ENCODE results near the gene HJV.
"Not testable (repeated sequence)": the region's sequence is repeated elsewhere in the genome, so short reads cannot be mapped to it uniquely, and the experiment has no call there.

The HJV gene, protein sequence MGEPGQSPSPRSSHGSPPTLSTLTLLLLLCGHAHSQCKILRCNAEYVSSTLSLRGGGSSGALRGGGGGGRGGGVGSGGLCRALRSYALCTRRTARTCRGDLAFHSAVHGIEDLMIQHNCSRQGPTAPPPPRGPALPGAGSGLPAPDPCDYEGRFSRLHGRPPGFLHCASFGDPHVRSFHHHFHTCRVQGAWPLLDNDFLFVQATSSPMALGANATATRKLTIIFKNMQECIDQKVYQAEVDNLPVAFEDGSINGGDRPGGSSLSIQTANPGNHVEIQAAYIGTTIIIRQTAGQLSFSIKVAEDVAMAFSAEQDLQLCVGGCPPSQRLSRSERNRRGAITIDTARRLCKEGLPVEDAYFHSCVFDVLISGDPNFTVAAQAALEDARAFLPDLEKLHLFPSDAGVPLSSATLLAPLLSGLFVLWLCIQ

DNA sequence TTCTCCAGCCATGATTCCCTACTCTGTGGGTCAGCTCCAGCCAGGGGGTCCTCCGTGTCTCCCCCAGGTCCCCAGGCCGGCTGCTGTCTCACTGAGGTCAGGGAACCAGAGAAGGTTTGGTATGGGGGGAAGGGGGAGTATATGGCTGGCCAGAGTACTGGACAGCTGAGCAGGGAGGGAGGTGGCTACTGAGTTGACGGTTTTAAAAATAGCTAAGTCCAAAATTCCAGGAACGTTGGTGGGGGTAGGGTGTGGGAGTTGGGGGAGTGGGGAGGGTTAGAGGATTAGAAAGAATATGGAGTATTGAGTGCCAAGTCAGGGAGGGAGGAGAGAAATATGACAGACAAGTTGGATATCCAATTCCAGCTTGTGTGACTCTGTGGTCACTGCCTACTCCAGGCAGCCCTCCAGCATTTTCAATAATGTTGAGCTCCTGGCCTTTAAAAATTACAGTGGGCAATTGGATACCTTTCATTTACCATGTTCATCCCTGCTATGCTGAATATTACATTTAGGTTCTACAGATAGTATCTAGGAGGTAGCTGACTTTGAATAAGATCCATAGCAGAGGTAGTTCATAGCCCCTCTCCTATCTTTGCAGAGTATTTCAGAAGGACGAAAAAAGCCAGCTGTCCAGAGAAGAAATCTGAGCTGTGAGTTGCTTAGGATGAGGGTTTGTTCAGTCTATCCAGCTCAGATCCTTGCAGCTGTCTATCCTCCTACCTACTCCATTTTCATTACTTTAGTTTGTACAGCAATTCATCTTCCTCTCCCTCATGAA is at the start of gene HJV:
Gene HJV (minus strand): TSS at position 114 of the 781 bp plus-strand sequence. CDS start 1,504 bp downstream, outside the sequence.
- DNase-seq: no peak

DNA sequence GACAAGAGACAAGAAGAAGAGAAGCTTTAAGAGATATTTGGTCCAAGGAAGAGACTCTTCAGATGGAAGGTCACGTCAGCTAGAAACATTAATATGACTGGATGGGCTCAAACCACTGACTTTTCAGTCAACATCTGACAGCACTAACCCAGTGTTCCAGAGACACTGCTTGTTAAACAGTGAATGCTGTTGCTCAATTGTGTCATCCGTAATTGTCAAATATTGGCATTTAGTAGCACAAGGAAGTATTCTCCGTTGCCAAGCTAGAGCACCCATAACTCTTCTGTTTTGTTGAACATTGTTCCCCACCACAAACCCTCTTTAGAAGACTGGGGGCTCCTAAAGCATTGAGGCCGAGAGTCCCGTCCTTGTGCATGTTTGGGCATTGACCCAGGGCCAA is 37.6 kb upstream of the HJV start:
- DNase-seq: not testable (repeated sequence)

DNA sequence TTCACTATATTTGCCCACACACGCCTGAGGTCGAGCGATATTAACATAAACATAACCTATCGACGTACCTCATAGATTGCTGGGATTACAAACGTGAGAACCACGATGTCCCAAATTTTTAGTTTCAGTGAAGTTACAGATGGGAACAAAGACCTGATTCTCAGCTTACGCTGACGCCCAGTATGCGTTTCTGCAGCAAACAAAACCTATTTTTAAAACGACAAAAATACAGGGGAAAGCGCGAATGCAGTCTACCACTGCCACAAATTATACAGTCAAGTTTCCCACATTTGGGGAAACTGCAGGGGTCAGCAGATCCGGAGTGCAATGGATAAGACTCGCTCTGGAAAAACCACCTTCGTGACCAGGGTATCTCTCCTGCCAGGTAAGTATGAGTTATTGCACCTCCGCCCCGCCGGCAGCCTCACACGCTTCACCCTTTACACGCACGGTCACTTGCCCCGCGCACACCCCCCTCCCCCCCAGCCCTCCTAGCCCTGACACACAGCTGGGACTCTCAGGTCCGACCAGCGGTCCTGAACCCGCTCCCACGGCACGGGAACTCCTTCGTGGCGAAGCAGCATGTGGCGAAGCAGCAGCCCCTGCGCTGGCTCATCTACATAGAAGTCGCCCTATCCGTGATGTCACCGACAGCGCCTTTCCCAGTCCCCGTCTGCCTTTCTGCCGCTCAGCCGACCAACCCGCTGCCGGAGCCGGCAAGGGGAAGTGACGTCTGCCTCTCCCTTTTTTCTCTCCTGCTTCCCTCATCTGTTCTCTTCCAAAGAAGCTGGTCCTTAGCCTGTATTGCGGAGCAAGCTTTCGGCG is 30.5 kb upstream of the HJV start:
- DNase-seq: peak; percentile 95

DNA sequence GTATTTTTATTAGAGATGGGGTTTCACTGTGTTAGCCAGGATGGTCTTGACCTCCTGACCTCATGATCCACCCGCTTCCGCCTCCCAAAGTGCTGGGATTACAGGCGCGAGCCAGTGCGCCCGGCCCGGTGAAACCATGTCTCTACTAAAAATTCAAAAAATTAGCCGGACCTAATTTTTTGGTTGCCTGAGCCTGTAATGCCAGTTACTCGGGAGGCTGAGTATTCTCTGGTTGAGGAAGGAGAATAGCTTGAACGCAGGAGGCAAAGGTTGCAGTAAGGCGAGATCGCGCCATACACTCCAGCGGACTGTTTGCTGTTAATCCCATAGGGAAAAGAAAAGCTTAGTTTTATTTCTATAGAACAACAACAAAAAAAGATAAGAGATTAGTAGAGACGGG is 29.9 kb upstream of the HJV start:
- DNase-seq: no peak

DNA sequence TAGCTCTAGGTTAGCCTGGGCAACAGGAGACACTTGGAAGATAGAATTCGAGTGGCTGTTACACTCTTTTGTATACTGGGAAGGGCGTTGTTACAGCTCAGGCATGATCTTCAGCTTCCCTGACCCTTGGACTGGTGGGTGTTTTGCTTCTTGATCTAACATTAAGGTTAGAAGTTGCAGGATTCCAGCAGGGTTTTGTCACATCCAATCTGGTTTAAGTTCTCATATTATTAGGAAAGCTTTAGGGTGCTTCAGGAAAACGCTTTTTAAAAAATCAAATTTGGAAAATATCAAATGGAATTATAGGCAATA is 29.1 kb upstream of the HJV start:
- not testable (repeated sequence) for DNase-seq

DNA sequence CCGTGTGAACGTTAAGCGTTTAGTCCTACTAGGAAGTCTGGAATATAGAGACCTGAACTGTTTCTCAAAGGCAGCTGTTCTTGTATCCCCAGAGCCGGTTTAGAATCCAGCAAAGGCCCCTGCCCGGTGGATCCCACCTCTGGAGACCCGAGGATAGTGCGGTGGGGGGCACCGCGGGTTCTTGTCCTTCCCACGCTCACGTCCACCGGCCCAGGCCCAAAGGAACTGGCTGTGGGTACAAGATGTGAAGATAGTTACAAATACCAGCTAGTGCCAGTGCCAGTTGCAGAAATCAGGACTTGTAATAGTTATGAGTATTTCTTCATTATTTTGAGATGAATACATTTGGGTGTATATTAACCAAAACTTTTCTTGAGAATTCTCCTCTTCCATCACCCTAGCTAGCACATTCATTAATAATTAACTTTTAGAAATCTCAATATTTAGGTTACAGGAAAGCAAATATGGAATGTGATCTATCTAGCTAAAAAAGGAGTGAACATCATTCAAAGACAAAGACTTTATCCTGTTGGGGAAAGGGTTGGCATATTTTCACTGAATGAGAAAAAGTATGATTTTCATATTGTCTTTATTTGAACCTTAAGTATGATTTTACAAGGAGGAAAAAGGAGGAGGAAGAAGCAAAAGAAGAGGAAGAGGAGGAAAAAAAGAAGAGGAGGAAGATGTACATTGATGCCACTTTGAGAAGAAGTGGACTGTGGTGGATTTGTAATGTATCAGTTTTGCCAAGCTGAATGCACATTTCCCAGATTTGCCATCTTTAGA is 28.5 kb upstream of the HJV start:
- not testable (repeated sequence) for DNase-seq

DNA sequence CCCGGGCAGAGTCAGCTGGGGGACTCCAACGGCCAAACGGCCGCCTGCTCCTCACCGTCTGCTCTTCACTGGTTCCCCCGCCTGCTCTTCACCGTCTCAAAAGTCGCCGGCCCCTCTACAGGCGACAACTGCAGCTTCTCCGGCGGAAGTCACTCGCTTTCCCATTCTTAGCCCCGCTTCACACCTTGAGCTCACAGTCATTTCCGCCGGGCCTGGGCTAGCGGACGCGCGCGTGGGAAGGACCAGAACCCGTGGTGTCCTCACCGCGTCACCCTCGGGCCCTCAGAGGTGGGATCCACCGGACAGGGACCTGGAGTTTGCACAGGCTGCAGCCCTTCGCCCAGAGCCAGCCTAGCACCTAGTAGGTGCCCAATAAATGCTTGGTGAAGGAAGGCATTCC is 27.9 kb upstream of the HJV start:
- DNase-seq: no peak

DNA sequence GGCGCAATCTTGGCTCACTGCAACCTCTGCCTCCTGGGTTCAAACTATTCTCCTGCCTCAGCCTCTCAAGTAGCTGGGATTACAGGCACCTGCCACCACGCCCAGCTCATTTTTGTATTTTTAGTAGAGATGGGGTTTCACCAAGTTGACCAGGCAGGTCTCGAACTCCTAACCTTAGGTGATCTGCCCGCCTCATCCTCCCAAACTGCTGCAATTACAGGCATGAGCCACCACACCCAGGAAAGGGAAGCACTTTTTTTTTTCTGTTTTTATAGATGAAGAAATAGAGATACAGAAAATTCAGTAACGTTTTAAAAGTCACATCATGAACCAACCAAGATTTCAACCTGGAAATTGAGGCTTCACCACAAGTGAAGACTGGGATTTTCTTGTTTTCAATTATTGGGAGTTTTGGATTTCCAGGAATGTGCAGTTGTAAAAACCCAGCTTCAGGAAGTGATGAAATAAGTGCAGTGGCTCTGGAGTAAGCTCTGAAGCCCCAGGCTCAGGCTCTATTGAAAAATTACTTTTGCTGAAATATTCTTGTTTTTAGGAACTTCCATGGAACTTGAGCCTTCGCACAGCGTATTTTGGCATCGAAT is 27.1 kb upstream of the HJV start:
- not testable (repeated sequence) for DNase-seq

DNA sequence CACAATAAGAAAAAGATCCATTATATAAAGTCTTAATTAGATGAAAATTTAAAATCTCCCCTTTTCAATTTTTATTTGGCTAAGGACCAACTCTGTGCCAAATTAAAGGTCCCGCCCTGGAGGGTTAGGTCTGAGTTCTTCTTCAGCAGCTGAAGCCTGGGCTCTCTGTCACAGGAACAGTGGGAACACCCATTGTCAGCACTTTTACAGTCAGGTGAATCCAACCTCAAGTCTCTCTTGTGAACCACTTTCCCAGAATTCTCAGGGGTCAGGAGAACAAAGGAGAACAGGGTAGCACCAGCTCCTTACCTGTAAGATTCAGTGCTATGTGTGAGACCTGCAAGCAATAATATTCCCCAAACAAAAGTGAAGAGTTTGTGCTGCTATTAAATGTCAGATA is 25.1 kb upstream of the HJV start:
- DNase-seq: no peak

DNA sequence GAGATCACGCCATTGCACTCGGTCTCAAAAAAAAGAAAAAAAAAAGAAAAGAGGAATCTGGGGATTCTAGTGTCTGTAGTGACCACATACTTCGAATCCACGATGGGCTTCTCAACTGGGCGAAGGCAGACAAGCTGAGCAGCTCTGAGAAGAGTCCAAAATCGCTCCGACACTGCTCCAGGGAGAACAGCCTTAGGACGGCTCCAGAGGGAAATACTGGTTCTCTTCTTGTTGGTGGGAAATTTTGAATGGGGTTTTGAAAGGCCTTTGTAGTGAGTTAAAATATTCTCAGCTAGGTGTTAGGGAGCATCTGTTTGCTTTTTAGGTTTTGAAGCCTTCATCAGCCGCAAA is 18.3 kb upstream of the HJV start:
- no peak for DNase-seq

DNA sequence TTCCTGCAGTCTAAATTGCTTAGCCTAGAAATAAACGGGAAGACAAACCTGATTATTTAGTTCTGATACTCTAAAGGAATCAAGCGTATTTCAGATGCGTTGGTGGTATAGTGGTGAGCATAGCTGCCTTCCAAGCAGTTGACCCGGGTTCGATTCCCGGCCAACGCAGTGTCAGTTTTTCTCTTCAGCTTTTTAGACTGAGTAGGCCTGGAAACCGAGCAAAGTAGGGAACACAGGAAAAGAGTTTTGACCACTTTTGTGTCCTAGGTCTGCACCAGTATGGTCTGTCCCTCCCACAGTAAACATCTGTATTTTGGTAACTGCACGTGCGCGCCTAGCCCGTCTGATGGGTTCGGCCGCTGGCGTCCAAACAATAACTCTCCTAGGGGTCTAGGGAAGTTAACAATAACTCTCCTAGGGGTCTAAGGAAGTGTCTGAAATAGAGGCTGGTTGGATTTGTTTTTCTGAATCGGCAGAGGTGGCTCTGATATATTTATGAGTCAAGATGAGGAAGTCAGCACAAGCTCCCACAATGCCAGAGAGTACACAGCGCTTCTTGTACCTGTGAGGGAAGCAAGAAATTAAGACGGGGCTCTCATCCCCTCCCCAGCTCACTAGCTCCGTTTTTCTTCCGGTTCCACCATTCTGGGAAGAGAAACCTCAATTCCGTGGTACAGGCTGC is 15.6 kb upstream of the HJV start:
- DNase-seq: peak; percentile 80

DNA sequence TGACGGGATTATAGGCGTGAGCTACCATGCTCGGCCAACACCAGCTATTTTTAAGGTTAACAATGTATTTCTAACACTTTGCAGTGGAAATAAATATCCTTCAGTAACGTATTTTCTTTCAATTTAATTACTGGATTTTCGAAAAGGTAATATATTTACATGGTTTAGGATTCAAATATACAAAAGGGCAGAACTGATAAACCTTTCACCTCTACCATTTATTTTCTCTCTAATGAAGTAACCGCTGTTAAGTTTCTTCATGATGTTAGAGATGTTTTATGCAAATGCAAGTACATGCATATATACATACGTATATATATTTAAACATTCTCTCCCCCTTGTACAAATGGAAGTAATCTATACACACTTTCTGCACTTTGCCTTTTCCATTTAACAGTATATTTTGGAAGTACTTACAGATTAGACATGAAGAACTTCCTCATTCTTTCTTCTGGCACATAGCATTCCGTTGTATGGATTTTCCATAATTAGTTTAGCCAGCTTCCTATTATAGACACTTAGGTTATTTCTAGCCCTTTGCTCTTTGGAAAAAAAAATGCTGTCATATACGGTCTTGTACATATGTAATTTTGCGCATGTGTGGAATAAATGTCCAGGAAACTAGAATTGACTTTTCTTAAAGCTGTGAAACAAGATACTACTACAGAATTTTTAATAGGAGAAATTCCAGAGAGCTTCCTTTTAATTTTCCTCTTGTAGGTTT is 14.9 kb upstream of the HJV start:
- DNase-seq: peak; percentile 22

DNA sequence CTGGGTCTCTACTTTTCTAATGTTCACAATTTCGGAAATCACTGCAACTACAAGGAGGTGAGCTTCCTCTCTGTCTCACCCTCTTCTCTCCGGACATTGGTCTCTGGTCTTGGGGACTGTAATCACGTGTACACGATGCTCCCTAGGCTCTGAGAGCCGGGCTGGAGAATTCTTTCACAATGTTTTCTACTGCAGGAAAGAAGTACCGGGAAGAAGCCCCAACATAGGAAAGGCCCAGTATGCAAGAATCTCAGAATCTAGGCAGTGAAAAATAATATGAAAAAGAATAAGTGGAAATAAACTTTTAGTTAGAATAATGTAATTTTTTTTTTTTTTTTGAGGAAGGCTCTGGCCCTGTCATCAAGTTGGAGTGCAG is 13.5 kb upstream of the HJV start:
- no peak for DNase-seq

DNA sequence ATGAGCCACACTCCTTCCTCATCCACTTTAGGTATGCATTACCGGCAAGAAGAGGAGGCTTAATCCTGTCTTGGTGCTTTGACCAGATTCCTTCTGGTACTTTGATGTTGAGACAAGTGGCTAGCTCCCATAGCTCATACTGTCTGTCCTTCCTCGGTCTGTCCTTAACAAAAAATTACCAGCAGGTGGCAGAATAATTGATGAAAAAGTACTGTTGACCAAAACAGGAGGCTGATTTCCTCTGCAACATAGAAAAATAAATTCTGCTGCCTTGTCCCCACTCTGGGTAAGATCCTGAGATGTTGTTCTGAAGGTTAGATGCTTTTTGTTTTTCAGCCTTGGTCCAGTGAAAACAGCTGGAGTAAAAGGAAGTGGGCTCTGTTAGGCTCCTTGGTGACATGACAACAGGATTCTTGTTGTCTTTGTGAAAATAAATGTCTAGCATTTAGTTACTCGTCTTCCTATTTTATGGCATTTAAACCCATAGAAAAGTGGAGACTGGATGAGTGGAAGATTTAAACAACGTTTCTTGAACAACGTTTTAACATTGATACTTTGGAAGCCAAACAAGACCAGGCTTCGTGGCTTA is 11.2 kb upstream of the HJV start:
- DNase-seq: peak; percentile 29

DNA sequence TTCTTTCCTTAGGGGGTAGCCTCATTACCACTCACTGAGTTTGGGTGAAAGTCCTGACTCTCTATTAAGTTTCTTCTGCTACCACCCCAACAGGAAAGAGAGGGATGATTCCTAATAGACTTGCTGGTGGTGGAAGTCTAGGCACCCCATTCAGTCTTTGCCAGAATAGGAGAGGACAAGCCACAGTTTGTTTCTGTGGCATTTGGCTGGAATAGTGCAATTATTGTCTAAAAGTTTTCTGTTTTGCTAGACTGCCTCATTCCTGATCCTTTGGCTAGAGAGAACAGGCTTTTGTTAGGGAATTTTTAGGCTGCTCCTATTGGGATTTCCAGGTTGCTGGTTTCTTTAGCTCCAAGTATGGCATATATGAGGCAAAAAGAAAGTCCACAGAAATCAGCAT is 9.9 kb upstream of the HJV start:
- no peak for DNase-seq

DNA sequence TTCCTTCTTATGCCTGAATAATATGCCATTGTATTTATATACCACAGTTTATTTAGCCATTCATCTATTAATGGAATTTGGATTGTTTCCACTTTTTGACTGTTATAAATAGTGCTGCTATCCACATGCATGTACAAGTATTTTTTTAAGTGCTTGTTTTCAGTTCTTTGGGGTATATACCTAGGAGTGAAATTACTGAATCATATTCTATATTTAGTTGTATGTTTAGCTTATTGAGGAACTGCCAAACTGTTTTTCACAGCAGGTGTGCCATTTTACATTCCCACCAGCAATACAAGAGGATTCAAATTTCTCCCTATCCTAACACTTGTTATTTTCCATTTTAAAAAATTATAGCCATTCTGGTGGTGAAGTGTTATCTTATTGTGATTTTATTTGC is 7.6 kb upstream of the HJV start:
- DNase-seq: no peak

DNA sequence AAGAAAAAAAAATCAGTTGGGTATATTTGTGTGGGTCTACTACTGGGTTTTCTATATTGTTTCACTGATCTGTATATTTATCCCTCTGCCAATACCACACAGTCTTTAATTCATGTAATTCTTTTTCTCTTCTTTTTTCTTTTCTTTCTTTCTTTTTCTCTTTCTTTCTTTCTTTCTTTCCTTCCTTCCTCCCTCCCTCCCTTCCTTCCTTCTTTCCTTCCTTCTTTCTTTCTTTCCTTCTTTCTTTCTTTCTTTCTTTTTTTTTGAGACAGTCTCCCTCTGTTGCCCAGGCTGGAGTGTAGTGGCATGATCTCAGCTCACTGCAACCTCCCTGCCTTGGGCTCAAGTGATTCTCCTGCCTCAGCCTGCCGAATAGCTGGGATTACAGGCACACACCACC is 5.1 kb upstream of the HJV start:
- not testable (repeated sequence) for DNase-seq

DNA sequence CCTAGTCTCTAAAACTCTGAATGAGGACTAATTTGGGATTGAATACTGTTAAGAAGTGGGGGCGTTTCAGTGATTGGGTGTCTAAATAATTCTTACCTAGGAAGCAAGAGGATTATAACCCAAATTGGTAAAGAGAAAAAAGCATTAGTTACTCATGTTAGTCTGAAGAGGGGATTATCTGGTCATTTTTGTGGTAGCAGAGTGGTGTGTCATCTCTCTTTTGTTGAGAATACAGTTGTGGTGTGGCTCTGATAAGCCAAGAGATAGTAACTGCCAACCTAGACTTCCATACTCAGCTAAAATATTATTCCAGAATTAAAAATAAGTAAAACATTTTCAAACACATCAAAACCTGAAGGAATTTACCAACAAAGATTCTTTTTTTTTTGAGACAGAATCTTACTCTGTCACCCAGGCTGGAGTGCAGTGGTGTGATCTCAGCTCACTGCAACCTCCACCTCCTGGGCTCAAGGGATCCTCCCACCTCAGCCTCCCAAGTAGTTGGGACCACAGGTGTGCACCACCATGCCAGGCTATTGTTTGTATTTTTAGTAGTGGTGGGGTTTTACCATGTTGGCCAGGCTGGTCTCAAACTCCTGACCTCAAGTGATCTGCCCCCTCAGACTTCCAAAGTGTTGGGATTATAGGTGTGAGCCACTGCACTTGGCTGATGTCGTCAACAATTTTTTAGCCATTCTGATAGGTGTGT is 4.4 kb upstream of the HJV start:
- not testable (repeated sequence) for DNase-seq

DNA sequence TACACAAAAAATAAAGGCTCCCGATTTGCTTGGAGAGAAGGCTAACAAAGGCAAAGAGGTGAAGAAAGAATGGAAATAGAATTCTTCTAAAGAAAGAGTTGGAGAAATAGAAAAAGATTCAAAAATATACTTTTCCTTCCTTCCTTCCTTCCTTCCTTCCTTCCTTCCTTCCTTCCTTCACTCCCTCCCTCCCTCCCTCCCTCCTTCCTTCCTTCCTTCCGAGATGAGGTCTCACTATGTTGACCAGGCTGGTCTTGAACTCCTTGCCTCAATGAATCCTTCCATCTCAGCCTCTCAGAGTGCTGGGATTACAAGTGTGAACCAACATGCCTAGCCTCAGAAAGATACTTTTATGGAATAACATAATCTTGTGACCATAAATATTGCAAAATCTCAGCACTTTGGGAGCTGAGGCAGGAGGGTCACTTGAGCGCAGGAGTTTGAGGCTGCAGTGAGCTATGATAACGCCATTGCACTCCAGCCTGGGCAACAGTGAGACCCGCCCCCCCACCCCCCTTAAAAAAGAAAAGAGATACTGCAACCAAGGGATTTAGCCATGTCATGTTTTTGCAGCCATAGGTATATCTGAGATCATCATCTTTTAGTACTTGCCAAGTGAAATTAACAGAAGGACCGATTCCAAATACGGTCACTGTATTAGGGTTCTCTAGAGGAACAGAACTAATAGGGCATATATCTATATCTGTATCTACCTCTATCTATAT is 1.0 kb upstream of the HJV start:
- no peak for DNase-seq
